KG1 (cell line): Measurements from ENCODE around the gene CILP2.

Source experiments
- DNase-seq: peaks from one replicate; lab custom pipeline; 2025; lab: John Stamatoyannopoulos, UW

The CILP2 gene

DNA sequence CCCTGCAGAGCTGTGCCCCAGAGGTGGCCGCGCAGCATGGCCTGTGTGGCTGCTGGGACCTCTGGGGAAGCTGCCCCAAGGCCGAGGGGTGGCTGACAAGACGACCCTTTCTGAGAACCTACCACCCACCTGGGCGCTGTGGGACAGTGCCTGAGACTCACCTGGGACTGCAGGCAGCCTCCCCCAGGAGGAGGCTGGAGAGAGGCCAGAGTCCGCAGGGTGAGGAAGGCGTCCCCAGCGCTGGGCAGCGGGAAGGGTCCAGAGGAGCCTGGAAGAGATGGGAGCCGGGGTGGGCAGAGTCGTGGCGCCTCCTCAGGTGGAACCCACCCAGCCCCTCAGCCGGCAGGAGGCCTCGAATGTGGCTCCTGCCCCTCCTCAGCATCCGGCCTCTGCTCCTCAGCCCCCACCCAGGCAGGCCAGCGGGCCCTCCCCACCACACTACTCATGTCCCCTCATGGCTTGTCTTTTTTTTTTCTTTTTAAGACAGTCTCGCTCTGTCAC, 25.3 kb downstream of the CILP2 start:
- no peak for DNase-seq

DNA sequence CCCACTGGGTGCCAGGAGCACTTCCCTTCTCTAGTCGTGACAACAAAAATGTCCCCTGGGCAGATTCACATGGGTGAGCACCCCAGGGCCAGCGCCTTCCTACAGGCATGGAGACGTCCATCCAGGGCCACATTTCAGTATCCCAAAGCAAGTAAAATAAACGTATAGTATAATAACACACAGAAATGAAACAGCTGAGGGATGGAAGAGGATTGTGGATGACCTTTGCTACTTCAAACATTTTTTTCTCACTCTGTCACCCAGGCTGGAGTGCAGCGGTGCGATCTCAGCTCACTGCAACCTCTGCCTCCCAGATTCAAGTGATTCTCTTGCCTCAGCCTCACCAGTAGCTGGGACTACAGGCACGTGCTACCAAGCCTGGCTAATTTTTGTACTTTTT, 28.2 kb downstream of the CILP2 start:
- DNase-seq, result no peak

DNA sequence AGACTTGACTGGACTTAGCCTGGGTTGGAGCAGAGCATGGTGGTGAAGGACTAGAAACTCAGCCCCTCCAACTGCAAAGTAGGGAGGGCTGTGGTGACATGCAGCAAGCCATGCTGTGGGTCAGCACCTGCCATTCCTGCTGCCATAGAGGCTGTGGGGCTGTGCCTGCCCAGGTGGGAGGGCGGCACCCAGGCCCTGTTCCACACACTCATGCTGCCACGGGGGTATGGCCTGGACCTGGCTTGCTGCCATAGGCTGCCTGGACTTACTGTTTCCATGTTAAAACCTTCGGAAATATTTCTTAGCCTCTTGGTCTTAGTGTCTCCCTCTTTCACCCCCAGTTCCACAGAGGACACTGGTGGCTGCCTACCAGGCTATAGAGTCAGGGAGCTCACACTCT, 29.3 kb downstream of the CILP2 start:
- no peak for DNase-seq

DNA sequence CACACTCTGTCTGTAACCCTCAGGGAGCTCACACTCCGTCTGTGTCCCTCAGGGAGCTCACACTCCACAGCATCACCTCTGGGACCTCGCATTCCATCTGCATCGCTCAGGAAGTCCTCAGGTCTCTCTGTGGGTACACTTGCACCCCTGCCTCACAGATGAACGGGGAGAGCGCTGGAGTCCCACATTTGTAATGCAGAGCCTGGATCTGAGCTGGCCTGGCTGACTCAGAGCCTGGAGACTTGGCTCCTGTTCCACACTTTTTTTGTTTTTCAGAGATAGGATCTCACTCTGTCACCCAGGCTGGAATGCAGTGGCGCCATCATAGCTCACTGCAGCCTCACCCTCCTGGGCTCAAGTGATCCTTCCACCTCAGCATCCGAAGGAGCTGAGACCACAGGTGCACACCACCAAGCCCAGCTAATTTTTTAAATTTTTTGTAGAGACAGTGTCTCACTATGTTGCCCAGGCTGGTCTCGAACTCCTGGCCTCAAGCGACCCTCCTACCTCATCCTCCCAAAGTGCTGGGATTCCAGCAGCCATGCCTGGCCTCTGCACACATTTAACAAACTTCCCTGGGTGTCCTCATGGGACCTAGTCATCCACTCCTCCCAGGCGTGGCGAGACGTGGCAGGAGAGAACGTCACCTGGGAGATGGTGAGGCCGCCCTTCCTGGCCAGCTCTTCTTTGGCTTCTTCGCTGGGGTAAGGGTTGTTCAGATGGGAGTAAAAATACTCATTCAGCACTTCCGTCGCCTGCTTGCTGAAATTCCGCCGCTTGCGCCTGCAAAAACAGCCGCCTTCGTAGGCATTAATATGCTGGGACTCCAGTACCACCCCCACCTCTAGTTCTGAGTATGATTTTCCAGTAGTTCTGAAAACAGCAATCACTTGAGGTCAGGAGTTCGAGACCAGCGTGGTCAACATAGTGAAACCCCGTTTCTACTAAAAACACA, 31.0 kb downstream of the CILP2 start:
- DNase-seq, result no peak

DNA sequence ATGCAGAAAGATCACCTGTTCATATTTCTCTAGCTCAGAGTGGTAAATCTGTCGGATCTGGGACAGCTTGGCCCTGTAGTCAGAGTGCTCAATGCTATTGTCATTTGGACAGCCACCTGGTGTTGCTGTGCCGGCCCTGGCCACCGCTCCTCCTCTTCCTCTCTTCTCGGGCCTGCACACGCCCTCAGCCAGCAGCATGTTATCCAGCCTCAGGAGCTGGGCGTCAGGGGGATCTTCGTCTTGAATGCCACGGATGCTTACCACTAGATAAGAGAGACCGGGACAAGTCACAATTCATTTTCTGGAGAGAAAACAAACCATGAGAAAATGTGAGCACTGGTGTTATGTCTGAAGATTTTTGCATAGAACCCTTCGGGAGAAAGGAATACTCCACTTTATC, 32.5 kb downstream of the CILP2 start:
- DNase-seq, result no peak

DNA sequence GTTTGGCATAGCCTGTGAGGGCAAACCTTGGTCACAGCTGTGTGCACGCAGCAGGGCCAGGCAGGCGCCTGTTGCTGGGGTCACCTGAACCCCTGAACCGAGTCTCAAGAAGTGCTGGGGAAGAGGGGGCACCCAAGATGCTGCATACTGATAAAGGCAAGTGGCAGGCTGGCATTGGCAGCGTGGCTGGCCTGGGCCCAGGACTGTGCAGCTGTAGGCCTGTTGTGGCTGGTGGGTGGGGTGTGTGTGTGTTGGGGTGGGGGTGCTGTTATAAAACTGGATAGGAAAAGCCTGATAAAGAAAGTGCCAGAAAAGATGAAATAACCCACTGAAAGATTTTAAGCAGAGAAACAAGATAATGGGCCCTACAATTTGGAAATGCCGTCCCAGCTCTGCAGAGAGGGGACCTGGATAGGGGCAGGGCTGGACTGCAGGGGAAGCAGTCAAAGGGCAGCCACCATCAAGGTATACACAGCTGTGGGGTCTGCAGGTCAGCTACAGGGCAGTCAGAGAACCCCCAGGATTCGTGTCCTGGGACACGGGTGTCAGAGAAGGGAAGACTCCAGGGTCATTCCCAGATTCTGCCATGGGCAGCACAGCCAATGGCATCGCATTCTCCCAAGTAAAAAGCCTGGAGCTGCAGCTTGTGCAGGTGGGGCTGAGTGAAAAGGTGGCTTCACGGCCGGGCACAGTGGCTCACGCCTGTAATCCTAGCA, 33.2 kb downstream of the CILP2 start:
- DNase-seq, result no peak

DNA sequence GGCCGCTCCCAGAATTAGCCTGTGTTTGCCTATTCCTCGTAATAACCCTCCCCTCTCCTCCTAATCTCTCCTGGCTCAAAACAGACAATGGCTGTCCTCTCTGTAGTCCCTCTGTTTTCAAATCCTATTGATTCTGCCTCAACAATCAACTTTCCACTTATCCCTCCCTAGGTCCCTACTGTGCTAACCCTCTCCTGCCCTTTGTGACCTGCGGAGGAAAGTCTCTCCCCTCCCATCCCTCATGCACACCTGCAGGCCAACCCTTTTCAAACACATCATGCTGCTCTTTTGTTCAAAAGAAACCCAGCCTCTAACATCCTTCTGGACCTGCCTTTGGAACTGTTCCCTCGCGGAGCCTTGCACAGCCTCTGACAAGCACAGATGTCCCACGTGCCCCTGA, 37.3 kb downstream of the CILP2 start:
- DNase-seq, result no peak

DNA sequence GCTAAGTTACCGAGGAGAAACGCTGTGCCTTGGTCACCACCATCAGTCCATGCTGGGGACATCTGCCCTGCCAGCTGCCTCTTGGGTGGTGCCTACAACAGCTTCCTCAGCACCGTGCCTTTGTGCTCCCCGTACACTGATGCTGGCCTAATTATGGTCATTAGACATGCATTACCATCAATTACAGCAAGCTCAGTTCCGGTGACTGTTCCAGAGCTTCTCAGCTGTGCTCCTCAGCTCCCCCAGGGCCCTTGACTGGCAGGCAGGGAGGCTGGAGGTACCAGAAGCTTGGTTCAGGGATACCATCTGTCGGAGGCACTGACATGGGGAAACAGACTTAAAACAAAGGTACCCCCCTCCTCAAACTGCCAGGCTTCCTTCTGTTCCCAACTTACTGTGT, 40.2 kb downstream of the CILP2 start:
- DNase-seq, result no peak

DNA sequence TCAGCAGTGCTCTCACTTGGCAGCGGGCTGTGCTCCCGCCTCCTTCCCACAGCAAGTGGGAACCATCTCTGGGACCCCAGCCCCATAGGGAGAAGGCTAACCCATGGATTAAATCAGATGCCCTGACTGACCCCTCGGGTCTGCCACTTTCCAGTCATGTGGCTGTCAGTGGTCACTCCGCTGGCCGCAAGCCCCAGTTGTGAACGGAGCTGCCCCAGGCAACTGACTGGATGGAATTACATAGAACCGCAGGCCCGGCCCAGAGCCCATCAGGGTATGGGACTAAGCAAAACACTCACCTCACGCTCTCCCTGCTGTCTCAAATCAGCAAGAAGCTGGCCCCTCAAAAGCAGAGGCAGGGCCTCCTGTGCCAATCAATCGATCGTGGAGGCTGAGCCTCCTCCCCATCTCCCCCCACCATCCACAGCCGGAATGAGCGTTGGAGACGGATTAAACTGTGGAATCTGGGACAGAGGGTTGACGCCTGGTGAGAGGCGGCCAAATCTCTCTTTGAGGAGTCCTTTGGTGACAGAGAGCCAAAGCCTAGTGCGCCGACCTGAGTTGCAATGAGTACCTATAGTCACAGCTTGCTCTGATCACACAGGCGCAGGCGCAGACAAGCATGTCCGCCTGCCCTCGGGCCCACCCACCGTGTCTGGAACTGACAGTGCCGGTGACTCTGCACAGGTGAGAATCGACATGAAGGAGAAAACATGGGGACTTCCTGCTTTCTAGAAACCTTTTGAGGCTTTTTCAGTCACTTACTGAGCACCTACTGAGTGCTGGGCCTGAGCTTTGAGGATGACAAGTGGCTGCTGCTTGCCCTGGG, 41.7 kb downstream of the CILP2 start:
- no peak for DNase-seq

DNA sequence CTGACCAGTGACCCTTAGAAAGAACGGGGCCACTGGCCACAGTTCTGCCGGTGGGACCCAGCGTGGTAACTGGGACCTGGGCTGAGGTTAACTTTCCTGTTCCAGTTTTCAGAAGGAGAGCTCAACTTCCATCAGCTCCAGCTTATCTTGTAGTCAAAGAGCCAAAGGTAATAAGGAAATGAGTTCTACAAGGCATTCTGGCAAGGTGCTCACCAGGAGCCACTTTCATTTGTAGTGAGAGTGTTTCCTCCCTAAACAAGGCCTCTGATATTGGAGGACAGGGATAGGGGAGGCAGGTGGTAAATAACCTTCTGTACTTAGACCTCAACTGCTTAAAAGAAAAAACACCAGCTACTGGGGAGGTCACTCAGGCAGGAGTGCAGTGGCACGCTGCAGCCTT, 42.4 kb downstream of the CILP2 start:
- DNase-seq, result no peak

DNA sequence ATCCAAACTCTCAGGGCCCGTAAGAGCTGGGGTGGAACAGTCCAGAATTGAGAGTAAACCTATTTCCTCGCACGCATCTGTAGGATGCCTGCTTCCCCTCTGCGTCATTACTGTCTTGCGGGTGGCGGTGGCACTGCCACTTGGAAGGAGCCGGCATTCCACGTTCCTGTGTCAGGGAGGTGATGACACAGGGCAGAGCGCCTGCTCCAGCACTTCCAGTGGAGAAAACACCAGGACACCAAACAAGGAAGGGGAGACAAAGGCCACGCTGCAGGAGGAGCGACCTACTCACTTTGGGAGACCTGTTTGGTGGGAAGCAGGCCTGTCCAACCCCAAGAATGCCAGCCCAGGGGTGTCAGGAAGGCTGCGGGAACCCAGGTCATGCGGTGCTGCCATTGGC, 43.3 kb downstream of the CILP2 start:
- no peak for DNase-seq

DNA sequence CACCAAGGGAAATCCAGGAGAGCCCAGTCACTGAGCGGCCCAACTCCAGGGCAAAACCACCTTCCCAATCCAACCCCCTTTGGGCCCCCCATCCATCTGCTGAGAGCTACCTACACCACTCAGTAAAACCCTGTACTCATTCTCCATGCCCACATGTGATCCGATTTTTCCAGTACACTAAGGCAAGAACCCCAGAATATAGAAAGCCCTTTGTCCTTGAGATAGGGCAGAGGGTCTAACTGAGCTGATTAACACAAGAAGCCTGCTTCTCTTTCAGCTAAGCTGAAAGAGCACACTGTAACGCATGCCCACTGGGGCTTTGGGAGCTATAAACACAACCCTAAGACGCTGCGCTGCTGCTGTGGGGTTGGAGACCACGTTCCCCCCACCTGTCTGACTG, 44.4 kb downstream of the CILP2 start:
- no peak for DNase-seq

DNA sequence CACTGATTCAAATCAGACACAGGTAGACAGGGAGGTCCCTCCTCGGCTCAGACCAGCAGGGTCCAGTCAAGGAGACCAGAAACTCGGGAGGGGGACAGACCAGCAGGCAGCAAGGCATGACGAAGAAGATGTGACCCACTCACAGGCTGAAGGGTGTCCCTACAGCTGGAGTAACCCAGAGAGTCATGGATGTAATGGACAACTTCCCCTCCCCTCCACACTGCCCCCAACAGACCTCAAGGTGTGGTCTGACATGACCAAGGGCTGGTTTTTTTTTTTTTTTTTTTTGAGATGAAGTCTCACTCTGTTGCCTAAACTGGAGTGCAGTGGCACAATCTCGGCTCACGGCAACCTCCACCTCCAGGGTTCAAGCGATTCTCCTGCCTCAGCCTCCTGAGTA, 46.3 kb downstream of the CILP2 start:
- DNase-seq, result no peak

DNA sequence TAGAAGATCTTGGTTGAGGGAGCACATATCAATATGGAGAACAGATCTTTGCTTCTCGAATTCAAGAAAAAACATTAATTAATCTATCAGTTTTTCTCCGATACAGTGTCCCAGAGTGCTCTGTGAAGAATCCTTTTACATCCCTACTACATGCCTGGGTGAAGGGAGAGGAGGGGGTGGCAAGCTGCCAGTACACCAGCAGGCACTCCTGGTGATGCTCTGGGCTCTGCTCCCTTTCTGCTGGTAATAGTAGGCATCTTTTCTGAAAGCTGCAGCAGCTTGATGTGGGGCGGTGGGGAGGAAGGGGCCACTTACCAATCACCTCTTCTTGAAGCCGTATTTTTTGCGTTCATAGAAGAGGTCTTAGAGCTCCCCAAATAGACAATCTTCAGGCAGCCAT, 49.7 kb downstream of the CILP2 start:
- DNase-seq, result no peak

DNA sequence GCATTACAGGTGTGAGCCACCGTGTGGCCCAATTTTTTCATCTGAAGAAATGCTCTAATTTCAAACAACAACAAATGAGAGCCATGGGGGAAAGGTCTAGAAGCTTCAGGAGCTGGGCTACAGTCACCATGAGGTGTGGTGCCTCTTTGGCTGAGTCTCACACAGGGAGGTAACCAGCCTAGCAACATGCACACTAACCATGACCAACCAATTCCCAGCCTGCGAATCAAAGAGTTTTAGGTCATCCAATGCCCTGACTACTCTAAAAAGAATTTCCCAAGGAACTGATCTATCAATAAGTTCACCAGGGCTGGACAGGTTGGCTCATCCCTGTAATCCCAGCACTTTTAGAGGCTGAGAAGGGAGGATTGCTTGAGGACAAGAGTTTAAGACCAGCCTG, 50.5 kb downstream of the CILP2 start:
- no peak for DNase-seq

DNA sequence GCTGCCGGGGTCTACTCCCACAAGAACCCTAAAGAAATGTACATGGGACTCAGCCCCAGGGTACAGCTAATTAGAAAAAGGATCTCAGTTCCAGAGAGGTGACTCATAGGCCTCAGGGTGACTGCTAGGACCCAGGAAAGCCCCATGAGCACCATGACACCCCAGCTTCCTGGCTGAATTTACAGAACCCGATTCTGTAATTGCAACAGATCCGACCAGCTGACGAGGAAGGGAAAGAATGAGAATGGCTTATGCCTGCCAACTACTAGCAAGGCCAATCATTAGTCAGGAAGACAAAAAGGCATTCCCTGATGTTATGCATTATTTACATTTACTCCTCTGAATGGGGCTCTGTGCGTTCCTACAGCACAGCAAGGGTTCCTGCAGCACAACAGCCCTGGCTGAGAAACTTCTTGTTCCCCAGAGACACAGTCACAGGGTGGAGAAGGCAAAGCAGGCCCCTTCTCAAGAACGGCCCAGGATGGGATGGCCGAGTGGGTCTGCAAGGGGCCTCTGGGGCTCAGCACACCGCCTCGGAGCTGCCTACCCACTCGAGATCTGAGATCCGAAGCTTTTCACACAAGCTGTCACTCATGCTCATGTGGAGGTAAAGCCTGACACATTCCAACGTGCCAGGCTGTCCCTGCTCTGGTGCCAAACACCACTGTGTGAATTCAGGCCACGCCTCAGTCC, 53.2 kb downstream of the CILP2 start:
- no peak for DNase-seq

DNA sequence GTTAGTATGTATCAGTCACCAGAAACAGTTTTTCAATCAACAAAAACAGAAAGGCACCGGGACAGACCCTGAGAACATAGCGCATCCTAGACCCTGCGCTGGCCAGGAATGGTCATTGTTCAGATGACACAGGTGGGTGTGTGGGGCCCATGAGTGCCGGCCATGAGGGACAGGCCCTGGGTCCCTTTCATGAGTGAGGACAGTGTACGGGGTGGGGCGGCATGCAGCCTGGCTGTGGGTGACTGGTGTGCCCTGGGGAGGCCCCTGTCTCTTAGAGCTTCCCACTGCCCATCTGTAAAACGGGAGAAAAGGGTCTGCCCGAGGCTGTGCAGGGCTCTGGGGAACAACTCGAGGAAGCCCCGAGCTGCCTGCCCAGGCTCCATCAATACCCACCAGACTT, 54.6 kb downstream of the CILP2 start:
- no peak for DNase-seq

DNA sequence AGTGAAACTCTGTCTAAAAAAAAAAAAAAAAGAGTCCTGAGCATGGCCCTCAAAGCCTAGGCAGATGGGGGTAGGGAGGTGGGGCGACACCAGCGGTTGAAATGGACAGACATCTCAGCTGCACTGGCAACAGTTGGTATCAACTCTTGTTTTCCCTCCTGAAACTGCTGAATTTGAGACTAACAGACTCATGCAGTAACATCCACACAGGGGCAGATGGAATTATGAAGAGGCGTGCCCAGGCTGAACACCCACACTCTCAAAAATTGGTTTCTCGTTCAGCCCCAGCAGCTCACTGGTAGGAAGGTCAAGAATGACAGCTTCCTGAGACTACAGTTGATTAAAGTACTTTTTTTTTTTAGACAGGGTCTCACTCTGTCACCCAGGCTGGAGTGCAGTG, 56.3 kb downstream of the CILP2 start:
- DNase-seq, result no peak

DNA sequence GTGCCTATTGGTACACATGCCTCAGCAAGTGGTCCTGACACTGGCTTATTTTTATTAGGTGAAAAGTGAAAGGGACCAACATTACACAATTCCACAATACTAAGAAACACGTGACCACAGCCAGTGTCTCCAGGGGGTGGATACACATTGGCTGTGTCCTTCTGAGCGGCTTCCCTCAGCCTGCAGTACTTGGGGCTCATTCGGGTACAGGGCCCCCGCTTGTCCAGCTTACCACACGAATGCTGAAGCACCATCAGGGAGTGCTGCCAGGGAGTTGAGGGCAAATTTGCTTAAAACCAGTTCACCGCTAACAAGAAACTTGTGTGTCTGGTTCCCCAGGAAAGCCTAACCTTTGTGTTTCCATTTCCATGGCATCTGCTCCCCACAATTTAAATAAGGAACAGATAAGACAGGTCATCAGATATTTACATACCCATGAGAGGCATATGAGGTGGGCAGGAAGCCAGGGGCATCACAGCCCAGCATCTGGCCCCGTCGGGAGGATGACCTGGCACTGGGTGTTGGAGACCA, 57.2 kb downstream of the CILP2 start:
- DNase-seq, result no peak
